Right lobe of liver (tissue), 4 donors: ENCODE measurements around the gene PLPP7.

Experiments used
- POLR2A ChIP-seq: fragments of 450-650 bp; IDR thresholded peaks from one replicate; pipeline ENCODE4 v1.6.1; 2017; ENCODE audit warnings: antibody characterized with exemption, mild to moderate bottlenecking
- TF ChIP-seq, protein P1 (sequence below), 4 donors: fragments of 200-600 bp in 3 of 4; fragments of 450-650 bp in 1 of 4; IDR thresholded peaks; one replicate each; pipeline versions ENCODE4 v1.5.1 to v1.8.0; 2016 to 2022; ENCODE audit warnings: antibody characterized with exemption in 4 of 4, mild to moderate bottlenecking in 2 of 4
- donor health status: DM: no; HTN: no; CAD: no.
- donor health status: DM: no; HTN: no; CAD: no.
- donor health status: DM: no; HTN: yes; CAD: no.

DNA sequence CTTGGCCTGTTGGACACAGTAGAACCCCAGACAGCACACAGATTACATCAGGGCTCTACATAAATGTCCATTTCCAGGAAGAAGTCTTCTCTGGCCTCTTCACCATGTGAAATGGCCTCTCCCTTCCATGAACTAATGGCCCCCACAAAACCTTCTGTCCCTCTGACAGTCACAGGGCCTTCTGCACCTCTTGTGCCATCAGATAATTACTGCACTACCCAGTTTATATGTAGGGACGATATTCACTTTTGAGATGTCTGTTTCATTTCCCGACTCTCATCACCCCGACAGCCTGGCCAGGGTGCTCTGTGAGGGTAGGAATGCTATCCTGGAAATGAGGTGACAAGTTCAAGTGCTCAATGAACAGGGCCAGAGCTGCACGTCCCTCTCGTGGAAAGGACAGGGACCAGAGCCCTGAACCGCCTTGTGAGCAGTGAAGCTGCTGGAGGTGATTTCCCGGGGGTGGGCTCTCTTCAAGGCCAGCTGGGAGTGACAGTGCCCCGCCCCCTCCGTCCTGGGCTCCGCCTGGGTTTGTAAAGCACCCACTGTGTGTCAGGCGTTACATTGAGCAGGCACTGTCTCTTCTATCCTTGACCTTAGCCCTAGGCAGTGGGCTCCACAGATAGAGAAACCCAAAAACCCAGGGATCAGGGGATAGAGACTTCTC is 10.2 kb upstream of the PLPP7 start:
- TF ChIP-seq, protein P1, sequence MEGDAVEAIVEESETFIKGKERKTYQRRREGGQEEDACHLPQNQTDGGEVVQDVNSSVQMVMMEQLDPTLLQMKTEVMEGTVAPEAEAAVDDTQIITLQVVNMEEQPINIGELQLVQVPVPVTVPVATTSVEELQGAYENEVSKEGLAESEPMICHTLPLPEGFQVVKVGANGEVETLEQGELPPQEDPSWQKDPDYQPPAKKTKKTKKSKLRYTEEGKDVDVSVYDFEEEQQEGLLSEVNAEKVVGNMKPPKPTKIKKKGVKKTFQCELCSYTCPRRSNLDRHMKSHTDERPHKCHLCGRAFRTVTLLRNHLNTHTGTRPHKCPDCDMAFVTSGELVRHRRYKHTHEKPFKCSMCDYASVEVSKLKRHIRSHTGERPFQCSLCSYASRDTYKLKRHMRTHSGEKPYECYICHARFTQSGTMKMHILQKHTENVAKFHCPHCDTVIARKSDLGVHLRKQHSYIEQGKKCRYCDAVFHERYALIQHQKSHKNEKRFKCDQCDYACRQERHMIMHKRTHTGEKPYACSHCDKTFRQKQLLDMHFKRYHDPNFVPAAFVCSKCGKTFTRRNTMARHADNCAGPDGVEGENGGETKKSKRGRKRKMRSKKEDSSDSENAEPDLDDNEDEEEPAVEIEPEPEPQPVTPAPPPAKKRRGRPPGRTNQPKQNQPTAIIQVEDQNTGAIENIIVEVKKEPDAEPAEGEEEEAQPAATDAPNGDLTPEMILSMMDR (IDR thresholded peaks at IDR 0.05), result no peak
- TF ChIP-seq POLR2A, result no peak
